22Rv1 (cell line): ENCODE measurements around the gene PTGIR.

Experiments
- ZFX ChIP-seq: fragments of 450-650 bp; IDR thresholded peaks from 2 replicates; pipeline ENCODE4 v1.6.1; 2017; ENCODE audit warnings: antibody characterized with exemption, borderline replicate concordance
- TF ChIP-seq, protein P1 (sequence below): fragments of 450-650 bp; IDR thresholded peaks from 2 replicates; pipeline ENCODE4 v1.5.1; 2017; ENCODE audit warnings: mild to moderate bottlenecking

DNA sequence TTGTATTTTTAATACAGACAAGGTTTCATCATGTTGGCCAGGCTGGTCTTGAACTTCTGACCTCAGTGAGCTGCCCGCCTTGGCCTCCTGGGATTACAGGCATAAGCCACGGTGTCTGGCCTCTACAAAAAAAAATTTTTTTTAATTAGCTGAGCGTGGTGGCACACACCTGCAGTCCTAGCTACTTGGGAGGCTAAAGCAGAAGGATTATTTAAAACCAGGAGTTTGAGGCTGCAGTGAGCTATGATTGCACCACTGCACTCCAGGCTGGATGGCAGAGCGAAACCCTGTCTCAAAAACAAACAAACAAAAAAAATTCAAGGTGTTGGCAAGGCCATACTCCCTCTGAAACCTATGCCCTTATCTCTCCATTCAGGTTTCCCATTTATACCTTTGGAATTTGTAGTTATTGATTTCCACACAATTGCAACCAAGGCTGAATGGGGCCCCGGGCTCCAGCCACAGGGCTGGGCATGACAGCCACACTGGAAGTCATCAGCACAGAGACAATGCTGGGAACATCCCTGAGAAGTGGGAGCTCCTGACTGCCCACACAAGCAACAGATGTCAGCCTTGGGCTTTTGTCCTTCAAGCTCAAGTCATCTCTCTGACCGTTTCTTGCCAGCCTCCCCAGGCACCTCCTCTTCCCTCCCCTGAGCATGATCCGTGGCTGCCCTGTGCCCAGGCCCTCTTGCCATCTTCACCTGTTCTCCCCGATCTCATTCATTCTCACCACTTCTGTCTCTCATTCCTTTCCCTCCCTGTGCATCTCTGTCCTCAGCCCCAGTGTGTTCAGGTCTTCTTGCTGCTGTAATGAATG, 51.0 kb downstream of the PTGIR start:
- TF ChIP-seq, protein P1, sequence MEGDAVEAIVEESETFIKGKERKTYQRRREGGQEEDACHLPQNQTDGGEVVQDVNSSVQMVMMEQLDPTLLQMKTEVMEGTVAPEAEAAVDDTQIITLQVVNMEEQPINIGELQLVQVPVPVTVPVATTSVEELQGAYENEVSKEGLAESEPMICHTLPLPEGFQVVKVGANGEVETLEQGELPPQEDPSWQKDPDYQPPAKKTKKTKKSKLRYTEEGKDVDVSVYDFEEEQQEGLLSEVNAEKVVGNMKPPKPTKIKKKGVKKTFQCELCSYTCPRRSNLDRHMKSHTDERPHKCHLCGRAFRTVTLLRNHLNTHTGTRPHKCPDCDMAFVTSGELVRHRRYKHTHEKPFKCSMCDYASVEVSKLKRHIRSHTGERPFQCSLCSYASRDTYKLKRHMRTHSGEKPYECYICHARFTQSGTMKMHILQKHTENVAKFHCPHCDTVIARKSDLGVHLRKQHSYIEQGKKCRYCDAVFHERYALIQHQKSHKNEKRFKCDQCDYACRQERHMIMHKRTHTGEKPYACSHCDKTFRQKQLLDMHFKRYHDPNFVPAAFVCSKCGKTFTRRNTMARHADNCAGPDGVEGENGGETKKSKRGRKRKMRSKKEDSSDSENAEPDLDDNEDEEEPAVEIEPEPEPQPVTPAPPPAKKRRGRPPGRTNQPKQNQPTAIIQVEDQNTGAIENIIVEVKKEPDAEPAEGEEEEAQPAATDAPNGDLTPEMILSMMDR: no peak
- TF ChIP-seq ZFX: no peak
